HepG2 (cell line): ENCODE measurements around the gene TMEM132D. TPM values are rescaled to one million over a fixed set of nuclear protein-coding genes. Genes with fewer than 3 reads are reported as not detected.

Experiments
- ATAC-seq: fragments of 200-7000 bp; cut with Tn5 transposase; 3 replicates; pipeline ENCODE4 v1.9.1; 2020; ENCODE audit warnings: mild to moderate bottlenecking, moderate library complexity
- BruUV-seq: library from RNA; stranded (reverse); fragments of 400-500 nt; replicated peaks from 2 replicates; lab custom pipeline; 2021; lab: Mats Ljungman, UMichigan
- CTCF ChIA-PET: fragments of 300-600 bp; formaldehyde crosslinking; extraction: SDS; loops from one replicate; lab custom pipeline; 2021; ENCODE audit warnings: low total read pairs, inconsistent platforms, low intra/inter-chr PET ratio; lab: Yijun Ruan, JAX
- POLR2A ChIA-PET: fragments of 350-600 bp; sonication (Branson Sonifier 250); formaldehyde crosslinking; loops from one replicate; lab custom pipeline; 2020; ENCODE audit warnings: antibody characterized with exemption, inconsistent platforms; lab: Yijun Ruan, JAX
- DNase-seq: peaks from one replicate; pipeline ENCODE4 v3.0.0-alpha.2; 2015; ENCODE audit warnings: low spot score
- FAIRE-seq: peaks from 3 replicates; lab custom pipeline; 2011; peaks lifted over from hg19 to GRCh38; lab: Jason Lieb, UNC
- H2AFZ ChIP-seq: one replicate; pipeline ENCODE4 v1.6.1; 2011; ENCODE audit warnings: low read length, inconsistent platforms
- H3K27ac ChIP-seq: fragments of 300-600 bp; 3 replicates; pipeline ENCODE4 v1.8.0; 2011; ENCODE audit warnings: mixed run types, mild to moderate bottlenecking, mixed read lengths, low read length, inconsistent platforms; ENCODE audit not compliant: insufficient read depth; ENCODE audit errors: extremely low read length
- H3K27me3 ChIP-seq, 2 experiments: fragments of 200-600 bp in 1 of 2; 2 replicates in 1 of 2; 3 replicates in 1 of 2; pipeline versions ENCODE4 v1.6.0 to v1.8.0; 2011; ENCODE audit warnings: low read length in 2 of 2, mild to moderate bottlenecking in 2 of 2, moderate library complexity in 2 of 2, inconsistent platforms in 1 of 2; ENCODE audit not compliant: insufficient read depth in 2 of 2, control insufficient read depth in 1 of 2
- H3K36me3 ChIP-seq, 2 experiments: fragments of 200-600 bp in 1 of 2; replicated peaks in 1 of 2; 2 replicates in 1 of 2; 3 replicates in 1 of 2; pipeline versions ENCODE4 v1.5.1 to v1.8.0; 2011; ENCODE audit warnings: low read length in 2 of 2, inconsistent platforms in 1 of 2; ENCODE audit not compliant: insufficient read depth in 2 of 2, control insufficient read depth in 1 of 2
- H3K4me1 ChIP-seq: 2 replicates; pipeline ENCODE4 v1.5.1; 2012; ENCODE audit warnings: low read length, inconsistent platforms; ENCODE audit not compliant: insufficient read depth
- H3K4me2 ChIP-seq: 2 replicates; pipeline ENCODE4 v1.6.0; 2011; ENCODE audit warnings: low read depth, low read length, inconsistent platforms
- H3K4me3 ChIP-seq, 3 experiments: fragments of 200-600 bp in 1 of 3; sonication (generic), shearing (Covaris generic) in 1 of 3; replicated peaks in 1 of 3; 2 replicates each; pipeline ENCODE4 v1.5.1; 2011 to 2016; ENCODE audit warnings: low read length in 3 of 3, inconsistent platforms in 2 of 3, low read depth in 2 of 3, mild to moderate bottlenecking in 2 of 3, control low read depth in 1 of 3, mixed read lengths in 1 of 3; ENCODE audit not compliant: insufficient read depth in 1 of 3
- H3K79me2 ChIP-seq: one replicate; pipeline ENCODE4 v1.6.1; 2011; ENCODE audit warnings: low read length, inconsistent platforms; ENCODE audit not compliant: insufficient read depth
- H3K9ac ChIP-seq: 2 replicates; pipeline ENCODE4 v1.6.0; 2011; ENCODE audit warnings: mild to moderate bottlenecking, low read depth, low read length, inconsistent platforms; ENCODE audit not compliant: insufficient read depth
- H3K9me3 ChIP-seq: 2 replicates; pipeline ENCODE4 v1.5.1; 2012; ENCODE audit warnings: mild to moderate bottlenecking, low read length
- H4K20me1 ChIP-seq: 2 replicates; pipeline ENCODE4 v1.6.0; 2011; ENCODE audit warnings: inconsistent platforms, mild to moderate bottlenecking, low read length, moderate library complexity; ENCODE audit not compliant: insufficient read depth
- CEBPB ChIP-seq: IDR thresholded peaks from 2 replicates; pipeline ENCODE4 v1.6.1; 2011; ENCODE audit warnings: low read depth, low read length, improper control_type of control experiment, borderline replicate concordance
- EHMT2 ChIP-seq: fragments of 200-600 bp; sonication (generic); IDR thresholded peaks from 2 replicates; pipeline ENCODE4 v1.7.0; 2017; ENCODE audit warnings: antibody characterized with exemption, low read depth, low read length, borderline replicate concordance
- HNRNPK ChIP-seq: fragments of 200-400 bp; formaldehyde crosslinking; IDR thresholded peaks from 2 replicates; pipeline ENCODE4 v1.6.1; 2018; ENCODE audit warnings: low read length, low read depth, moderate library complexity, mild to moderate bottlenecking; ENCODE audit not compliant: poor library complexity, severe bottlenecking
- KLF15 ChIP-seq: sonication (generic); formaldehyde crosslinking; IDR thresholded peaks from 2 replicates; pipeline ENCODE4 v1.8.1; 2023; ENCODE audit warnings: borderline replicate concordance, mild to moderate bottlenecking, inconsistent platforms, missing genetic modification reagents, mixed read lengths
- MIER2 ChIP-seq: IDR thresholded peaks from 2 replicates; pipeline ENCODE4 v1.6.1; 2016; ENCODE audit warnings: missing biosample characterization, missing genetic modification reagents
- REST ChIP-seq, 2 experiments: IDR thresholded peaks; 2 replicates each; pipeline ENCODE4 v1.6.1; 2011 to 2012; ENCODE audit warnings: low read length in 2 of 2, borderline replicate concordance in 1 of 2, low read depth in 1 of 2, mild to moderate bottlenecking in 1 of 2, moderate library complexity in 1 of 2
- SNAPC2 ChIP-seq: sonication (generic); formaldehyde crosslinking; IDR thresholded peaks from 2 replicates; pipeline ENCODE4 v1.8.1; 2022; ENCODE audit warnings: mild to moderate bottlenecking, missing genetic modification reagents
- WGBS: methylation state at CpG from one replicate; pipeline ENCODE4 v1.1.6; 2017; ENCODE audit warnings: low lambda C conversion rate; 5-methylcytosine and 5-hydroxymethylcytosine counted together
- in situ Hi-C: cut with HindIII; loops from 2 replicates; pipeline ENCODE4 v1.10.0; 2017; ENCODE audit warnings: low pct_unique_long_range_greater_than_20kb; ENCODE audit not compliant: extremely low pct_ligation_motif_present
- intact Hi-C: fragments of 100-400 bp; cut with micrococcal nuclease; formaldehyde crosslinking; loops from one replicate; pipeline ENCODE4 v1.10.0; 2022; ENCODE audit not compliant: unreplicated experiment
- polyA plus RNA-seq, 8 experiments: library from polyadenylated mRNA; depleted of rRNA in 3 of 8; stranded (reverse) in 7 of 8; unstranded in 1 of 8; fragments of >200 nt; fragmentation: Illumina TruSeq in 4 of 8; extraction: Trizol in 4 of 8; gene quantifications; 2 replicates each; pipeline versions ENCODE4 v1.2.1 to v1.2.3, GENCODE V29; 2011 to 2016; ENCODE audit warnings: low read depth in 4 of 8, missing spikeins in 1 of 8, mixed read lengths in 1 of 8; ENCODE audit not compliant: insufficient read depth in 1 of 8
- total RNA-seq, 5 experiments: library from RNA; depleted of rRNA; stranded (reverse); fragments of >200 nt; fragmentation: Illumina TruSeq; extraction: Trizol; gene quantifications; 2 replicates each; pipeline ENCODE4 v1.2.3, GENCODE V29; 2016; ENCODE audit warnings: low read depth in 1 of 5

The TMEM132D gene
- total and polyA plus RNA-seq, 2 of the 13 experiments (the other 11 are each of a cell fraction or from before 2014, with no cell fraction given) = not detected

DNA sequence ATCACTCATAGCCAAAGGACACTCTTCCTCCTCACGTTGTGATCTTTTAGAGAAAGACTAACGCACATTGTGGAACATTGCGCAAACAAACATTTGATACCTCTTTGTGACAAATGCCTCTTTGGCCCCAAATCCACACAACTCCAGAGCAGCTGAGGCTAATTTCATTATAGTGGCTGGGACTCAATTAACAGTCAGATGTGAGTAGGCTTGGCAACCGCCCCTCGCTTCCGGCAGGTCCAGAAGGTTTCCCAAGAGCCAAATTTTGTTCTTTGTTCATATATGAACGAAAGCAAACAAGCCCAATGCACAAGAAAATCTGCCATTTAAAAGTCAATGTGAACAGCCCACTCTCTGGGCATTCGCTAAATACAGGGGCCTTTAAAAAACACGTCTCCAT is 776.6 kb downstream of the TMEM132D start:
- no peak overlapping the region for H3K4me3 ChIP-seq
- H3K79me2 ChIP-seq = no peaks in the 10 kb centered on the region
- intact Hi-C loops (no loop called here), in situ Hi-C loops (no loop called here)
- H3K9ac ChIP-seq = no peak overlapping the region
- ChIA-PET POLR2A (no interaction called here), CTCF (no interaction called here)
- no peak overlapping the region for H2AFZ ChIP-seq
- H4K20me1 ChIP-seq = no peaks in the 10 kb centered on the region; the same call in 1 of the 2 replicates
- H3K36me3 ChIP-seq = no peaks in the 10 kb centered on the region
- no peaks in the 10 kb centered on the region; a peak in 1 of 5 replicates for H3K27me3 ChIP-seq
- ATAC-seq (no peak), FAIRE-seq (no peak), DNase-seq (no peak)
- no peak overlapping the region for H3K4me2 ChIP-seq
- H3K4me1 ChIP-seq = no peaks in the 10 kb centered on the region
- TF ChIP-seq KLF15 = no peak
- TF ChIP-seq CEBPB = 0 out of 2 replicates have a peak, but pooled peaks have one; percentile 2
- TF ChIP-seq HNRNPK = no peak
- TF ChIP-seq, all 625 proteins: peak for 1
- BruUV-seq = no TSS peak
- Histone ChIP-seq H3K27ac (no peak overlapping the region), H3K9me3 (no peaks in the 10 kb centered on the region; the same call in 1 of the 2 replicates)
- 40% methylated on average over 9 of the region's 9 CpGs for WGBS

DNA sequence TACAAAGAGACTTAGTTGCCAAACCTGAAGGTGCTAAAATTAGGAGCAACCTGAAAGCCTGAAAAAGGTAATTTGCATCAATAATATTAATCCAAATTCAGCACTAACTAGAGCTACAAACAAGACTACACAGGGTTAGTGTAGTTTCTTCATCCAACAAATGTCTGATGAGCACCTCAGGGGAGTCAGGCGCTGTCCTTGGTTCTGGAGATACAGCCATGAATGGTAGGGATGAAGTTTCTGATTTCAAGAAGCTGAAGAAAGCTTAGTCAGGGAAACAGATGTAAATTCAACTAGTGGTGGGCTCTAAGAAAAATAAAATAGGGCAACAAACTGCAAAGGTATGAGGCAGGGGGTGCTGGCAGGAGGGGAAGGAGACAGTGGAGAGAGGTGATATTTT is 784.3 kb downstream of the TMEM132D start:
- no peaks in the 10 kb centered on the region for H3K79me2 ChIP-seq
- H3K9ac ChIP-seq = no peak overlapping the region
- H3K4me2 ChIP-seq = no peak overlapping the region
- no peaks in the 10 kb centered on the region for H3K9me3 ChIP-seq
- 4% methylated on average over 1 of the region's 1 CpG for WGBS
- FAIRE-seq (no peak), ATAC-seq (no peak), DNase-seq (no peak)
- no peak overlapping the region for H3K4me3 ChIP-seq
- H3K4me1 ChIP-seq = no peaks in the 10 kb centered on the region
- no peaks in the 10 kb centered on the region for H3K36me3 ChIP-seq
- no peaks in the 10 kb centered on the region for H4K20me1 ChIP-seq
- TF ChIP-seq MIER2 (peak; percentile 89), SNAPC2 (CRISPR knock-in tag) (no peak), REST (IDR thresholded peaks at IDR 0.05; ENCODE audit: borderline replicate concordance in 1 of 2, low read depth in 1 of 2, low read length in 2 of 2) (peak; percentile 24 to 89), EHMT2 (peak; percentile 37; the same call in 1 of the 2 replicates)
- TF ChIP-seq, all 625 proteins: peak for 3
- BruUV-seq = no TSS peak
- in situ Hi-C loops (no loop called here), intact Hi-C loops (no loop called here)
- POLR2A ChIA-PET = no interaction called here
- Histone ChIP-seq H3K27me3 (no peaks in the 10 kb centered on the region), H2AFZ (no peak overlapping the region), H3K27ac (no peak overlapping the region)
- CTCF ChIA-PET = no interaction called here
